H1 (cell line): ENCODE data around the gene SKAP1. TPM values are rescaled to one million over a fixed set of nuclear protein-coding genes. Genes with fewer than 3 reads are reported as not detected.

ENCODE experiments used
- CTCF ChIA-PET: fragments of 300-600 bp; sonication (Branson Sonifier 250); formaldehyde crosslinking; loops from one replicate; lab custom pipeline; 2021; ENCODE audit not compliant: partially characterized antibody; lab: Charles Lee
- POLR2A ChIA-PET: fragments of 300-600 bp; sonication (Branson Sonifier 250); formaldehyde crosslinking; loops from one replicate; lab custom pipeline; 2021; ENCODE audit warnings: inconsistent platforms; ENCODE audit not compliant: partially characterized antibody; lab: Charles Lee
- DNase-seq, 2 experiments: peaks; one replicate each; pipeline versions ENCODE4 v3.0.0 to v3.0.0-alpha.2; 2010 to 2022; ENCODE audit warnings: low spot score in 2 of 2, low read depth in 1 of 2, mixed read lengths in 1 of 2
- FAIRE-seq: peaks from 2 replicates; lab custom pipeline; 2011; peaks lifted over from hg19 to GRCh38; lab: Jason Lieb, UNC
- H2AFZ ChIP-seq: 2 replicates; pipeline ENCODE4 v1.8.1; 2012; ENCODE audit warnings: low read length, inconsistent platforms
- H2AK5ac ChIP-seq: 2 replicates; pipeline ENCODE4 v1.6.1; 2013; ENCODE audit warnings: low read depth, low read length
- H2BK120ac ChIP-seq: replicated peaks from 2 replicates; pipeline ENCODE3; 2013; ENCODE audit warnings: low read depth, low read length, inconsistent platforms
- H2BK12ac ChIP-seq: 2 replicates; pipeline ENCODE4 v1.6.1; 2013; ENCODE audit warnings: low read depth, low read length
- H2BK15ac ChIP-seq: 2 replicates; pipeline ENCODE4 v1.6.1; 2013; ENCODE audit warnings: low read length
- H2BK20ac ChIP-seq: 2 replicates; pipeline ENCODE4 v1.6.1; 2013; ENCODE audit warnings: low read length
- H2BK5ac ChIP-seq: 2 replicates; pipeline ENCODE4 v1.6.1; 2013; ENCODE audit warnings: low read depth, low read length
- H3K14ac ChIP-seq: 2 replicates; pipeline ENCODE4 v1.6.1; 2013; ENCODE audit warnings: inconsistent platforms; ENCODE audit not compliant: insufficient read length
- H3K18ac ChIP-seq: 2 replicates; pipeline ENCODE4 v1.6.1; 2013; ENCODE audit warnings: low read length; ENCODE audit errors: extremely low read depth
- H3K23ac ChIP-seq: 2 replicates; pipeline ENCODE4 v1.6.1; 2013; ENCODE audit warnings: inconsistent platforms; ENCODE audit not compliant: insufficient read length
- H3K23me2 ChIP-seq: 2 replicates; pipeline ENCODE4 v1.6.1; 2013; ENCODE audit warnings: low read depth, low read length
- H3K27ac ChIP-seq: 2 replicates; pipeline ENCODE4 v1.6.1; 2011; ENCODE audit warnings: low read depth, low read length, inconsistent platforms
- H3K27me3 ChIP-seq, 4 experiments: replicated peaks in 1 of 4; 1 replicate in 1 of 4; 2 replicates in 3 of 4; pipeline versions ENCODE4 v1.6.1 to v1.8.1; 2011 to 2013; ENCODE audit warnings: low read length in 3 of 4, mild to moderate bottlenecking in 3 of 4, inconsistent platforms in 2 of 4, mixed read lengths in 2 of 4, moderate library complexity in 1 of 4; ENCODE audit not compliant: control insufficient read depth in 3 of 4, insufficient read depth in 3 of 4; ENCODE audit errors: extremely low read depth in 1 of 4
- H3K36me3 ChIP-seq, 4 experiments: 2 replicates each; pipeline versions ENCODE4 v1.6.1 to v1.8.1; 2011 to 2013; ENCODE audit warnings: mild to moderate bottlenecking in 4 of 4, low read length in 3 of 4, moderate library complexity in 2 of 4, control low read depth in 1 of 4, inconsistent platforms in 1 of 4; ENCODE audit not compliant: insufficient read depth in 4 of 4, control insufficient read depth in 2 of 4
- H3K4ac ChIP-seq: replicated peaks from 2 replicates; pipeline ENCODE3; 2013; ENCODE audit warnings: low read length, low read depth, mixed read lengths, inconsistent platforms; ENCODE audit not compliant: insufficient read length
- H3K4me1 ChIP-seq, 4 experiments: replicated peaks in 1 of 4; 1 replicate in 1 of 4; 2 replicates in 3 of 4; pipeline versions ENCODE4 v1.6.1 to v1.8.1; 2011 to 2013; ENCODE audit warnings: low read length in 3 of 4, inconsistent platforms in 2 of 4, mixed read lengths in 1 of 4; ENCODE audit not compliant: insufficient read depth in 4 of 4, control insufficient read depth in 3 of 4
- H3K4me2 ChIP-seq, 2 experiments: 2 replicates each; pipeline versions ENCODE4 v1.6.1 to v1.8.1; 2011 to 2013; ENCODE audit warnings: low read depth in 2 of 2, low read length in 2 of 2, control low read depth in 1 of 2, inconsistent platforms in 1 of 2, mild to moderate bottlenecking in 1 of 2; ENCODE audit not compliant: insufficient read depth in 1 of 2
- H3K4me3 ChIP-seq, 4 experiments: fragments of 200-600, 300-600 bp in 1 of 4; sonication (generic), shearing (Covaris generic), sonication (Bioruptor Twin) in 1 of 4; 2 replicates each; pipeline versions ENCODE4 v1.5.1 to v1.8.1; 2011 to 2016; ENCODE audit warnings: low read length in 4 of 4, low read depth in 3 of 4, control low read depth in 2 of 4, inconsistent platforms in 2 of 4, mild to moderate bottlenecking in 2 of 4, mixed read lengths in 1 of 4, moderate library complexity in 1 of 4; ENCODE audit not compliant: insufficient read depth in 2 of 4; ENCODE audit errors: extremely low read depth in 1 of 4
- H3K56ac ChIP-seq: replicated peaks from 2 replicates; pipeline ENCODE3; 2013; ENCODE audit warnings: low read depth, mild to moderate bottlenecking, mixed read lengths, low read length, inconsistent platforms; ENCODE audit not compliant: insufficient read length
- H3K79me1 ChIP-seq: 2 replicates; pipeline ENCODE4 v1.6.1; 2013; ENCODE audit warnings: low read depth, low read length, control low read depth
- H3K79me2 ChIP-seq, 2 experiments: 2 replicates each; pipeline versions ENCODE4 v1.6.1 to v1.8.1; 2012 to 2013; ENCODE audit warnings: low read length in 2 of 2, mild to moderate bottlenecking in 2 of 2, inconsistent platforms in 1 of 2; ENCODE audit not compliant: insufficient read depth in 2 of 2, control insufficient read depth in 1 of 2
- H3K9ac ChIP-seq, 4 experiments: replicated peaks in 1 of 4; 1 replicate in 1 of 4; 2 replicates in 3 of 4; pipeline versions ENCODE4 v1.6.1 to v1.8.1; 2011 to 2013; ENCODE audit warnings: low read depth in 3 of 4, low read length in 3 of 4, control low read depth in 2 of 4, mild to moderate bottlenecking in 2 of 4, moderate library complexity in 2 of 4, inconsistent platforms in 1 of 4; ENCODE audit errors: extremely low read depth in 1 of 4
- H3K9me3 ChIP-seq, 2 experiments: 2 replicates each; pipeline versions ENCODE4 v1.6.1 to v1.8.1; 2012 to 2013; ENCODE audit warnings: mild to moderate bottlenecking in 2 of 2, moderate library complexity in 2 of 2, control low read depth in 1 of 2, inconsistent platforms in 1 of 2, low read depth in 1 of 2, low read length in 1 of 2, mixed read lengths in 1 of 2; ENCODE audit not compliant: insufficient read depth in 2 of 2
- H4K20me1 ChIP-seq, 2 experiments: replicated peaks in 1 of 2; 2 replicates each; pipeline versions ENCODE3 to v1.8.1; 2011 to 2013; ENCODE audit warnings: inconsistent platforms in 2 of 2, low read length in 2 of 2, mild to moderate bottlenecking in 1 of 2; ENCODE audit not compliant: insufficient read depth in 2 of 2, control insufficient read depth in 1 of 2
- H4K5ac ChIP-seq: 2 replicates; pipeline ENCODE4 v1.6.1; 2013; ENCODE audit warnings: low read length, low read depth, mixed read lengths, inconsistent platforms; ENCODE audit not compliant: insufficient read length
- H4K8ac ChIP-seq: 2 replicates; pipeline ENCODE4 v1.8.0; 2013; ENCODE audit warnings: mild to moderate bottlenecking, moderate library complexity, low read length, inconsistent platforms; ENCODE audit not compliant: insufficient read depth; ENCODE audit errors: extremely low read depth
- H4K91ac ChIP-seq: replicated peaks from 2 replicates; pipeline ENCODE3; 2013; ENCODE audit warnings: low read length, mixed read lengths, inconsistent platforms; ENCODE audit not compliant: insufficient read length
- ATF2 ChIP-seq: IDR thresholded peaks from 2 replicates; pipeline ENCODE4 v1.6.1; 2012; ENCODE audit warnings: low read length, inconsistent platforms
- ATF3 ChIP-seq: IDR thresholded peaks from 2 replicates; pipeline ENCODE4 v1.6.1; 2011; ENCODE audit warnings: low read depth, mild to moderate bottlenecking, low read length; ENCODE audit not compliant: insufficient read depth
- E2F6 ChIP-seq: IDR thresholded peaks from 2 replicates; pipeline ENCODE4 v1.6.1; 2012; ENCODE audit warnings: inconsistent platforms
- FOSL1 ChIP-seq: IDR thresholded peaks from 2 replicates; pipeline ENCODE4 v1.6.1; 2011; ENCODE audit warnings: mild to moderate bottlenecking, low read depth, low read length, moderate library complexity; ENCODE audit not compliant: insufficient read depth
- JUND ChIP-seq: IDR thresholded peaks from 2 replicates; pipeline ENCODE4 v1.6.1; 2011; ENCODE audit warnings: mild to moderate bottlenecking, improper control_type of control experiment, low read length
- MAFK ChIP-seq: IDR thresholded peaks from 2 replicates; pipeline ENCODE4 v1.6.1; 2012; ENCODE audit warnings: low read depth, mild to moderate bottlenecking, improper control_type of control experiment, low read length
- SRF ChIP-seq: IDR thresholded peaks from 2 replicates; pipeline ENCODE4 v1.6.1; 2011; ENCODE audit warnings: mild to moderate bottlenecking, low read depth, low read length, moderate library complexity
- TEAD4 ChIP-seq: IDR thresholded peaks from 2 replicates; pipeline ENCODE4 v1.6.1; 2012; ENCODE audit warnings: low read depth, low read length, inconsistent platforms, mixed read lengths
- YY1 ChIP-seq: IDR thresholded peaks from 2 replicates; pipeline ENCODE4 v1.6.1; 2011; ENCODE audit warnings: low read depth, mild to moderate bottlenecking, low read length
- WGBS, 2 experiments: shearing (Covaris generic) in 1 of 2; methylation state at CpG; one replicate each; pipeline versions ENCODE4 v1.1.6 to v1.1.7; 2013 to 2015; ENCODE audit warnings: low lambda C conversion rate in 2 of 2, mixed read lengths in 2 of 2, inconsistent platforms in 1 of 2, low coverage in 1 of 2, missing lambda C conversion rate in 1 of 2; ENCODE audit not compliant: insufficient replicate concordance in 2 of 2, insufficient coverage in 1 of 2, insufficient read length in 1 of 2; ENCODE audit errors: extremely low coverage in 1 of 2, missing lambda C conversion rate in 1 of 2; 5-methylcytosine and 5-hydroxymethylcytosine counted together
- polyA plus RNA-seq, 7 experiments: library from polyadenylated mRNA; depleted of rRNA in 3 of 7; stranded (reverse) in 5 of 7; unstranded in 2 of 7; fragments of >200 nt in 5 of 7; fragments of 200-250 nt in 2 of 7; gene quantifications; 1 replicate in 5 of 7; 2 replicates in 1 of 7; 4 replicates in 1 of 7; pipeline versions ENCODE4 v1.2.1 to v1.2.3, GENCODE V29; 2011 to 2013; ENCODE audit warnings: missing spikeins in 2 of 7, mixed read lengths in 2 of 7
- total RNA-seq: library from RNA; stranded (reverse); fragmentation: NEBNext Ultra II Directional; extraction: Animal tissue kit (Norgen Biotek cat#: 25700); gene quantifications from 2 replicates; pipeline ENCODE4 v1.2.1, GENCODE V29; 2021

Gene SKAP1
- total and polyA plus RNA-seq, 2 of the 8 experiments (the other 6 are each of a cell fraction or from before 2014, with no cell fraction given): not detected

- no peak overlapping the region for H3K18ac ChIP-seq
- no peak overlapping the region for H2BK15ac ChIP-seq
- H3K56ac ChIP-seq: no peak overlapping the region
- DNase-seq (no peak), FAIRE-seq (no peak)
- H2AFZ ChIP-seq: no peak overlapping the region
- no peak overlapping the region for H2BK120ac ChIP-seq
- no peak overlapping the region for H4K91ac ChIP-seq
- no peaks in the 10 kb centered on the region for H3K36me3 ChIP-seq
- CTCF ChIA-PET: interaction anchor here (0.5 to 3.1 kb wide), 4 partner anchors 14 to 811 kb away, joined by 3 to 13 read pairs (median 4); no protein-coding TSS in a partner anchor
- WGBS, 2 experiments: 82% methylated on average over 3 of the region's 3 CpGs; no CpG with 5 or more reads in 1 of the 2 experiments
- no peak overlapping the region for H4K5ac ChIP-seq
- no peaks in the 10 kb centered on the region; a peak in 2 of 7 replicates for H3K4me1 ChIP-seq
- no peak overlapping the region for H4K8ac ChIP-seq
- H3K9ac ChIP-seq: no peak overlapping the region
- no peak overlapping the region for H3K14ac ChIP-seq
- POLR2A ChIA-PET: no interaction called here
- H4K20me1 ChIP-seq: no peaks in the 10 kb centered on the region
- H2BK12ac ChIP-seq: no peak overlapping the region
- TF ChIP-seq TEAD4 (no peak), ATF3 (no peak), FOSL1 (no peak), JUND (no peak), YY1 (no peak), ATF2 (no peak), MAFK (no peak), E2F6 (no peak), SRF (no peak)
- no peaks in the 10 kb centered on the region for H3K79me1 ChIP-seq
- H3K27me3 ChIP-seq: no peaks in the 10 kb centered on the region
- no peak overlapping the region for H3K27ac ChIP-seq
- H2BK20ac ChIP-seq: no peak overlapping the region
- no peaks in the 10 kb centered on the region for H3K79me2 ChIP-seq
- H3K23me2 ChIP-seq: no peaks in the 10 kb centered on the region
- no peak overlapping the region for H2BK5ac ChIP-seq
- no peaks in the 10 kb centered on the region for H3K9me3 ChIP-seq
- H2AK5ac ChIP-seq: no peak overlapping the region
- no peak overlapping the region for H3K23ac ChIP-seq
- H3K4me2 ChIP-seq: no peak overlapping the region
- no peak overlapping the region for H3K4ac ChIP-seq
- H3K4me3 ChIP-seq: no peak overlapping the region
Measured at GRCh38 chr17:48442819-48443218, 12.8 kb upstream of the SKAP1 start.
